K562 (cell line): ENCODE data around the gene TIAM1. TPM values are rescaled to one million over a fixed set of nuclear protein-coding genes. Genes with fewer than 3 reads are reported as not detected.

Source experiments
- ATAC-seq: fragments of 200-7000 bp; cut with Tn5 transposase; 3 replicates; pipeline ENCODE4 v1.9.1; 2020; ENCODE audit warnings: moderate library complexity
- BruUV-seq: library from RNA; stranded (reverse); fragments of 400-500 nt; replicated peaks from 2 replicates; lab custom pipeline; 2021; lab: Mats Ljungman, UMichigan
- CTCF ChIA-PET: fragments of 300-600 bp; formaldehyde crosslinking; extraction: SDS; loops from one replicate; lab custom pipeline; 2021; ENCODE audit warnings: low intra/inter-chr PET ratio; lab: Yijun Ruan, JAX
- POLR2A ChIA-PET: fragments of 300-600, 350-650 bp; sonication (Branson Sonifier 250); formaldehyde crosslinking; extraction: SDS; loops from one replicate; lab custom pipeline; 2021; ENCODE audit warnings: antibody characterized with exemption, inconsistent platforms; lab: Yijun Ruan, JAX
- DNase-seq, 4 experiments: peaks; one replicate each; pipeline versions ENCODE4 v3.0.0 to v3.0.0-alpha.2; 2011 to 2018; ENCODE audit warnings: low spot score in 3 of 4, mixed read lengths in 3 of 4; ENCODE audit errors: extremely low read depth in 1 of 4
- FAIRE-seq: peaks from 2 replicates; lab custom pipeline; 2011; peaks lifted over from hg19 to GRCh38; lab: Jason Lieb, UNC
- H2AFZ ChIP-seq: 2 replicates; pipeline ENCODE4 v1.6.0; 2011; ENCODE audit warnings: low read depth, low read length, control low read depth, inconsistent platforms
- H3K27ac ChIP-seq: fragments of 200-600 bp; 3 replicates; pipeline ENCODE4 v1.8.0; 2011; ENCODE audit warnings: low read depth, mild to moderate bottlenecking, control low read depth, inconsistent platforms, low read length, moderate library complexity, mixed read lengths; ENCODE audit errors: extremely low read depth
- H3K27me3 ChIP-seq, 2 experiments: fragments of 300-600 bp in 1 of 2; 2 replicates in 1 of 2; 3 replicates in 1 of 2; pipeline versions ENCODE4 v1.6.0 to v1.8.0; 2011; ENCODE audit warnings: inconsistent platforms in 2 of 2, low read length in 2 of 2, mild to moderate bottlenecking in 1 of 2, mixed read lengths in 1 of 2, moderate library complexity in 1 of 2; ENCODE audit not compliant: control insufficient read depth in 2 of 2, insufficient read depth in 2 of 2
- H3K36me3 ChIP-seq: fragments of 300-600 bp; 3 replicates; pipeline ENCODE4 v1.8.0; 2011; ENCODE audit warnings: mild to moderate bottlenecking, low read length, inconsistent platforms; ENCODE audit not compliant: control insufficient read depth, insufficient read depth
- H3K4me1 ChIP-seq, 2 experiments: fragments of 200-600 bp in 1 of 2; replicated peaks in 1 of 2; 2 replicates in 1 of 2; 3 replicates in 1 of 2; pipeline versions ENCODE4 v1.5.1 to v1.8.0; 2011; ENCODE audit warnings: inconsistent platforms in 2 of 2, low read length in 2 of 2, mild to moderate bottlenecking in 1 of 2, mixed read lengths in 1 of 2, moderate library complexity in 1 of 2; ENCODE audit not compliant: control insufficient read depth in 2 of 2, insufficient read depth in 2 of 2
- H3K4me2 ChIP-seq: 2 replicates; pipeline ENCODE4 v1.6.1; 2011; ENCODE audit warnings: low read length, control low read depth, inconsistent platforms, mixed read lengths; ENCODE audit not compliant: insufficient read depth
- H3K4me3 ChIP-seq: fragments of 200-600 bp; sonication (generic), shearing (Covaris generic); 2 replicates; pipeline ENCODE4 v1.5.1; 2016; ENCODE audit warnings: control low read depth, inconsistent platforms
- H3K79me2 ChIP-seq: fragments of 200-600 bp; 3 replicates; pipeline ENCODE4 v1.8.0; 2011; ENCODE audit warnings: low read length, inconsistent platforms; ENCODE audit not compliant: control insufficient read depth, insufficient read depth
- H3K9ac ChIP-seq, 2 experiments: 2 replicates each; pipeline versions ENCODE4 v1.6.0 to v1.6.1; 2011; ENCODE audit warnings: low read depth in 2 of 2, low read length in 2 of 2, control low read depth in 1 of 2, inconsistent platforms in 1 of 2, mild to moderate bottlenecking in 1 of 2, mixed read lengths in 1 of 2; ENCODE audit not compliant: insufficient read depth in 1 of 2
- H3K9me1 ChIP-seq: one replicate; pipeline ENCODE4 v1.6.0; 2011; ENCODE audit warnings: inconsistent platforms, mild to moderate bottlenecking, low read length, moderate library complexity; ENCODE audit not compliant: control insufficient read depth, insufficient read depth
- H3K9me3 ChIP-seq: replicated peaks from 2 replicates; pipeline ENCODE4 v1.5.1; 2011; ENCODE audit warnings: low read depth, low read length, inconsistent platforms; ENCODE audit not compliant: control insufficient read depth, insufficient read depth
- H4K20me1 ChIP-seq: replicated peaks from 2 replicates; pipeline ENCODE4 v1.6.1; 2011; ENCODE audit warnings: low read length, inconsistent platforms, mixed read lengths; ENCODE audit not compliant: control insufficient read depth, insufficient read depth
- BDP1 ChIP-seq: IDR thresholded peaks from 3 replicates; pipeline ENCODE4 v1.6.1; 2011; ENCODE audit not compliant: insufficient read length, insufficient read depth
- CLOCK ChIP-seq: fragments of 250-450 bp; sonication (Bioruptor Pico); IDR thresholded peaks from 2 replicates; pipeline ENCODE4 v1.4.0; 2020; ENCODE audit warnings: mild to moderate bottlenecking, moderate library complexity, borderline replicate concordance
- CREM ChIP-seq: IDR thresholded peaks from 2 replicates; pipeline ENCODE4 v1.6.1; 2014; ENCODE audit warnings: antibody characterized with exemption, low read depth
- EGR1 ChIP-seq: fragments of 450-650 bp; conservative IDR thresholded peaks from 2 replicates; pipeline ENCODE4 v1.6.1; 2017; ENCODE audit warnings: mild to moderate bottlenecking
- GMEB1 ChIP-seq: fragments of 250-450 bp; sonication (Bioruptor Pico); IDR thresholded peaks from 2 replicates; pipeline ENCODE4 v1.4.0; 2020; ENCODE audit warnings: mild to moderate bottlenecking
- NCOA4 ChIP-seq: fragments of 450-650 bp; IDR thresholded peaks from 2 replicates; pipeline ENCODE4 v1.6.1; 2018; ENCODE audit warnings: mild to moderate bottlenecking; ENCODE audit not compliant: partially characterized antibody
- TFAP4 ChIP-seq: sonication (generic); formaldehyde crosslinking; IDR thresholded peaks from 2 replicates; pipeline ENCODE4 v1.8.0; 2022; ENCODE audit warnings: missing genetic modification reagents, mild to moderate bottlenecking, moderate library complexity, borderline replicate concordance
- ZNF282 ChIP-seq: sonication (generic); formaldehyde crosslinking; IDR thresholded peaks from 2 replicates; pipeline ENCODE4 v1.8.1; 2023; ENCODE audit warnings: missing genetic modification reagents
- WGBS: fragments of 100-300 bp; shearing (Covaris generic); methylation state at CpG from one replicate; pipeline ENCODE4 v1.1.6; 2016; ENCODE audit warnings: low coverage, mixed read lengths; ENCODE audit not compliant: insufficient coverage; ENCODE audit errors: missing lambda C conversion rate; 5-methylcytosine and 5-hydroxymethylcytosine counted together
- in situ Hi-C: fragments of 300-500 bp; cut with MboI; formaldehyde crosslinking; loops from 4 replicates; pipeline ENCODE4 v1.15.0; 2018; ENCODE audit warnings: inconsistent platforms, mixed read lengths
- intact Hi-C: fragments of 100-400 bp; cut with micrococcal nuclease; formaldehyde crosslinking; loops from 2 replicates; pipeline ENCODE4 v1.14.2; 2022
- polyA plus RNA-seq, 8 experiments: library from polyadenylated mRNA; depleted of rRNA in 4 of 8; stranded (reverse) in 5 of 8; unstranded in 3 of 8; fragments of >200 nt; fragmentation: Nextera tagmentation in 2 of 8; fragmentation: Illumina TruSeq in 1 of 8; extraction: Ambion mirVana in 2 of 8; extraction: Trizol in 1 of 8; gene quantifications; 2 replicates each; pipeline versions ENCODE4 v1.2.1 to v1.2.3, GENCODE V29; 2011 to 2014; ENCODE audit warnings: inconsistent platforms in 1 of 8, missing spikeins in 1 of 8
- total RNA-seq, 7 experiments: library from RNA; depleted of rRNA in 6 of 7; stranded (reverse); fragments of >200 nt in 6 of 7; fragmentation: Illumina TruSeq in 2 of 7; extraction: Trizol in 2 of 7; gene quantifications; 2 replicates each; pipeline versions ENCODE4 v1.2.1 to v1.2.3, GENCODE V29; 2011 to 2021; ENCODE audit warnings: low replicate concordance in 1 of 7

The TIAM1 gene
- total and polyA plus RNA-seq, 9 of the 15 experiments (the other 6 are each of a cell fraction or from before 2014, with no cell fraction given) = 0.11 TPM; not detected in 8

- TF ChIP-seq CLOCK = no peak
- no peak for TF ChIP-seq CREM
Observed at GRCh38 chr21:31289702-31290101, 54.4 kb downstream of the TIAM1 start (continued).

GRCh38 chr21:31288191-31288590, 55.9 kb downstream of the TIAM1 start:
- intact Hi-C loops = no loop called here
- WGBS = 2% methylated on average over 3 of the region's 3 CpGs
- Histone ChIP-seq H3K9me3 (no peaks in the 10 kb centered on the region), H3K4me2 (no peak overlapping the region), H2AFZ (no peak overlapping the region), H3K79me2 (no peaks in the 10 kb centered on the region), H3K9ac (no peak overlapping the region), H3K36me3 (no peaks in the 10 kb centered on the region), H3K4me3 (no peak overlapping the region), H4K20me1 (no peaks in the 10 kb centered on the region)
- DNase-seq (no peak), FAIRE-seq (no peak)
- POLR2A ChIA-PET = no interaction called here
- TF ChIP-seq TFAP4 (CRISPR knock-in tag) (no peak), BDP1 (no peak), EGR1 (no peak), GMEB1 (CRISPR knock-in tag) (no peak), ZNF282 (CRISPR knock-in tag) (no peak), NCOA4 (no peak)
- TF ChIP-seq, all 486 proteins: peak for 0
- Histone ChIP-seq H3K27me3 (no peaks in the 10 kb centered on the region; a peak in 1 of 5 replicates), H3K27ac (no peak overlapping the region), H3K4me1 (no peaks in the 10 kb centered on the region; a peak in 1 of 5 replicates), H3K9me1 (no peaks in the 10 kb centered on the region)
- in situ Hi-C loops = no loop called here
- no peak for ATAC-seq
- CTCF ChIA-PET = no interaction called here
- no TSS peak for BruUV-seq
